Astrocyte of the cerebellum (primary cell): ENCODE results near the gene MAML3.

Source experiments
- DNase-seq: peaks from one replicate; pipeline ENCODE4 v3.0.0-alpha.2; 2011; ENCODE audit warnings: low read depth
- H3K4me3 ChIP-seq: 2 replicates; pipeline ENCODE4 v1.5.1; 2011; ENCODE audit warnings: mild to moderate bottlenecking, low read depth, low read length, moderate library complexity
- CTCF ChIP-seq: IDR thresholded peaks from 2 replicates; pipeline ENCODE4 v1.5.1; 2012; ENCODE audit warnings: low read length, low read depth, moderate library complexity, mild to moderate bottlenecking; ENCODE audit errors: missing control alignments
- in situ Hi-C: cut with HindIII; loops from 2 replicates; pipeline ENCODE4 v1.10.0; 2017; ENCODE audit warnings: low sequenced_read_pairs

MAML3 gene

GRCh38 chr4:140071806-140072205, 82.2 kb downstream of the MAML3 start:
- in situ Hi-C loops, result no loop called here
- DNase-seq, result peak; percentile 82
- no peak for TF ChIP-seq CTCF

GRCh38 chr4:140070973-140071372, 83.0 kb downstream of the MAML3 start:
- in situ Hi-C loops, result no loop called here
- no peak for TF ChIP-seq CTCF
- no peak for DNase-seq
- H3K4me3 ChIP-seq, result no peak overlapping the region

More at GRCh38 chr4:140071806-140072205, 82.2 kb downstream of the MAML3 start:
- H3K4me3 ChIP-seq, result no peak overlapping the region

- DNase-seq, result no peak
- TF ChIP-seq CTCF, result no peak
- H3K4me3 ChIP-seq, result no peak overlapping the region
- in situ Hi-C loops, result no loop called here
These were observed 83.6 kb downstream of the MAML3 start for GRCh38 chr4:140070366-140070765.

- no peak for TF ChIP-seq CTCF
- in situ Hi-C loops, result no loop called here
- no peak overlapping the region for H3K4me3 ChIP-seq
- DNase-seq, result no peak
These were observed 84.9 kb downstream of the MAML3 start for GRCh38 chr4:140069066-140069465.

- in situ Hi-C loops, result no loop called here
- DNase-seq, result no peak
- no peak overlapping the region for H3K4me3 ChIP-seq
- TF ChIP-seq CTCF, result no peak
These were observed 85.7 kb downstream of the MAML3 start for GRCh38 chr4:140068271-140068670.

- no peak for TF ChIP-seq CTCF
- DNase-seq, result no peak
- H3K4me3 ChIP-seq, result no peak overlapping the region
- in situ Hi-C loops, result no loop called here
These were observed 87.7 kb downstream of the MAML3 start for GRCh38 chr4:140066031-140066930.
